Esophagus muscularis mucosa (tissue), 4 donors: ENCODE results near the gene OXT.

Experiments
- EP300 ChIP-seq: sonication (generic); formaldehyde crosslinking; IDR thresholded peaks from one replicate; pipeline ENCODE4 v1.6.1; 2017; ENCODE audit warnings: antibody characterized with exemption
- POLR2A ChIP-seq: fragments of 450-650 bp; IDR thresholded peaks from one replicate; pipeline ENCODE4 v1.6.1; 2017; ENCODE audit warnings: antibody characterized with exemption, moderate library complexity, mild to moderate bottlenecking, low read depth
- TF ChIP-seq, protein P1 (sequence below), 3 experiments: fragments of 200-600 bp in 2 of 3; fragments of 450-650 bp in 1 of 3; sonication (generic) in 2 of 3; IDR thresholded peaks; one replicate each; pipeline ENCODE4 v1.5.1; 2017 to 2019; ENCODE audit warnings: antibody characterized with exemption in 3 of 3, mild to moderate bottlenecking in 2 of 3, moderate library complexity in 1 of 3

DNA sequence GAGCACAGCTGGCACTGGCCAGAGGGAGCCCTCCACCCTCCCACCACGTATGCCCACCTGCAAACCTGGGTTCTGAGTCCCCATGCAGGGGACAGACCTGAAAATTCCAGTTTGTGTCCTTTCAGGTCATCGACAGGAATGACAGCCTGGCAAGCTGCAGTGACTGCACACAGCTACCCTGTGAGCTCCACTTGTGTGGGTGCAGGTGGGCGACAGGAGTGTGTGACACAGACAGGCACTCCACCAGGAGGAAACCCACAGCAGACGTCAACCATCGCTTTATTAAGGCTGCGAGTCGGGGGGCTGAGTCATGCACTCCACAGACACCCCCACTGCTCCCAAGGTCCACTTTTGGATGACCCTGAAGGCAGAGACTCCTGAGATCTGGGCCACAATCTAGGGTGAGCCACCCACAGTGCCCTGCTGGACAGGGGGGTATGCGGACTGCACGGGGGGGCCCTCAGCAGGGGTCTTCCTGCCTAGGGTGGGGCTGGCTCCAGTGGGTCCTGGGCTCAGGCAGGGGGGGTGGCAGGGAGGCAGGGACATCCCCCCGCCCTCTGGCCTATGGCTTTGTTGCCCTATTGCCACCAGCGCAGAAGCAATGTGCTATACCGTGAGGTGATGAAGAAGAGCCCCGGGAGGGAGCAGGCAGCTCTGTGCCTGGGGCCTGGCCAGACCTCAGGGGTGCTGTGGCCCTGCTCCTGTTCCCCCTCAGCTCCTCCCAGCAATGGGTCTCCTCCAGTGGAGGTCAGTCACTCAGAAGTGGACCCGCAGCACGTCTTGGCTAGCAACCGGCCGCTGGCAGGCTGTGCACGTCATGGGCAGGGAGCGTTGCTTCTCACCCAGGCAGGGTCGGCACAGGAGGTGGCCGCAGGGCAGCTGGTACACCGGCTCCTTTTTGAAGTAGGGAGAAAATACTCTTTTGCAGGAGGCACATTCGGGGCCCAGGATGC, 38.2 kb downstream of the OXT start:
- TF ChIP-seq POLR2A (no peak), EP300 (no peak)
- TF ChIP-seq, protein P1, sequence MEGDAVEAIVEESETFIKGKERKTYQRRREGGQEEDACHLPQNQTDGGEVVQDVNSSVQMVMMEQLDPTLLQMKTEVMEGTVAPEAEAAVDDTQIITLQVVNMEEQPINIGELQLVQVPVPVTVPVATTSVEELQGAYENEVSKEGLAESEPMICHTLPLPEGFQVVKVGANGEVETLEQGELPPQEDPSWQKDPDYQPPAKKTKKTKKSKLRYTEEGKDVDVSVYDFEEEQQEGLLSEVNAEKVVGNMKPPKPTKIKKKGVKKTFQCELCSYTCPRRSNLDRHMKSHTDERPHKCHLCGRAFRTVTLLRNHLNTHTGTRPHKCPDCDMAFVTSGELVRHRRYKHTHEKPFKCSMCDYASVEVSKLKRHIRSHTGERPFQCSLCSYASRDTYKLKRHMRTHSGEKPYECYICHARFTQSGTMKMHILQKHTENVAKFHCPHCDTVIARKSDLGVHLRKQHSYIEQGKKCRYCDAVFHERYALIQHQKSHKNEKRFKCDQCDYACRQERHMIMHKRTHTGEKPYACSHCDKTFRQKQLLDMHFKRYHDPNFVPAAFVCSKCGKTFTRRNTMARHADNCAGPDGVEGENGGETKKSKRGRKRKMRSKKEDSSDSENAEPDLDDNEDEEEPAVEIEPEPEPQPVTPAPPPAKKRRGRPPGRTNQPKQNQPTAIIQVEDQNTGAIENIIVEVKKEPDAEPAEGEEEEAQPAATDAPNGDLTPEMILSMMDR (IDR thresholded peaks at IDR 0.05) = no peak
